ENCODE data around the gene INTS7. TPM values are rescaled to one million over a fixed set of nuclear protein-coding genes. Genes with fewer than 3 reads are reported as not detected.
A peak's percentile ranks its signal among the peaks of the same experiment; 100 is the strongest.
"Not testable (repeated sequence)": the region's sequence is repeated elsewhere in the genome, so short reads cannot be mapped to it uniquely, and the experiment has no call there.

The INTS7 gene
- total and polyA plus RNA-seq, 11 donors = 3.6 to 12.9 (median 9.1) TPM

GRCh38 chr1:211920141-211920572, 115.2 kb downstream of the INTS7 start:
- TF ChIP-seq POLR2A (IDR thresholded peaks at IDR 0.05) = no peak
- no peak for TF ChIP-seq CTCF (IDR thresholded peaks at IDR 0.05)
- 22 to 28% (median 24%) methylated on average over 5 of the region's 5 CpGs for WGBS, 4 donors
- Histone ChIP-seq H3K4me3 (no peak overlapping the region), H3K27ac (peak overlapping the region in 5 of 12 donors; percentile 5 to 50 (median 24)), H3K27me3 (no peaks in the 10 kb centered on the region), H3K9me3 (no peaks in the 10 kb centered on the region), H3K36me3 (no peaks in the 10 kb centered on the region), H3K4me1 (peaks cover 0 to 24% (median 5%) of the 10 kb centered on the region in 12 donors)
- DNase-seq (peak in 4 of 5 donors; percentile 25 to 59 (median 30)), ATAC-seq (peak; percentile 23 to 92 (median 80))
- intact Hi-C loops (cut with DNase I) = no loop called here

DNA sequence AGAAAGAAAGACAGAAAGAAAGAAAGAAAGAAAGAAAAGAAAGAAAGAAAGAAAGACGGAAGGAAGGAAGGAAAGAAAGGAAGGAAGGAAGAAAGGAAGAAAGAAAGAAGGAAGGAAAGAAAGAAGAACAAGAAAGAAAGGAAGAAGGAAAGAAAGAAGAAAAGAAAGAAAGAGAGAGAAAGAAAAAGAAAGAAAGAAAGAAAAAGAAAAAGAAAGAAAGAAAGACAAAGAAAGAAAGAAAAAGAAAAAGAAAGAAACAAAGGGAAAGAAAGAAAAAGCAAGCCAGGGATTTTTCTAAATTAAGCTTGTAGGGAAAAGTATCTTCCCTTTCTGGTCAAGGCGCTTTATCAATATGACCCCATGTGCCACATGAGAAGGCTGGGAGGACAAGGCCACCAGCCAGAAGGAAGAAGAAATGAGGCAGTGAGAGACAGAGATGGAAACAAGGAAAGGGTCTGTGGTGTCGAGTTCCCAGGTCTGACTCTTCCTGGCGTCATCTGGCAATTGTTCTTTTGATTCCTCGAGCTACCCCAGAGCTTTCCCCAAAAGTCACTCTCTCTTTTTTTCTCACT, 116.4 kb downstream of the INTS7 start:
- Histone ChIP-seq H3K4me1 (peaks cover 0 to 24% (median 5%) of the 10 kb centered on the region in 12 donors), H3K27ac (no peak overlapping the region), H3K4me3 (no peak overlapping the region), H3K36me3 (no peaks in the 10 kb centered on the region), H3K9me3 (no peaks in the 10 kb centered on the region), H3K27me3 (no peaks in the 10 kb centered on the region)
- no peak for TF ChIP-seq POLR2A (IDR thresholded peaks at IDR 0.05)
- no peak for TF ChIP-seq CTCF (IDR thresholded peaks at IDR 0.05)
- no peak for DNase-seq
- intact Hi-C loops (cut with DNase I) = loop anchor here in 1 of 10 donors (10.0 kb wide), 1 partner anchor 54 kb away; no protein-coding TSS in a partner anchor
- WGBS, 4 donors = 76 to 88% (median 83%) methylated on average over 5 of the region's 5 CpGs
- no peak for ATAC-seq

GRCh38 chr1:211916458-211916857, 118.9 kb downstream of the INTS7 start:
- WGBS, 4 donors = 83 to 92% (median 87%) methylated on average over 3 of the region's 3 CpGs

GRCh38 chr1:211915924-211916323, 119.4 kb downstream of the INTS7 start:
- Histone ChIP-seq H3K4me1 (peaks cover 0 to 27% (median 5%) of the 10 kb centered on the region in 12 donors), H3K9me3 (no peaks in the 10 kb centered on the region), H3K4me3 (no peak overlapping the region), H3K36me3 (no peaks in the 10 kb centered on the region), H3K27me3 (no peaks in the 10 kb centered on the region), H3K27ac (no peak overlapping the region)
- WGBS, 4 donors = 69 to 80% (median 72%) methylated on average over 2 of the region's 2 CpGs
- ATAC-seq (no peak), DNase-seq (no peak)
- intact Hi-C loops (cut with DNase I) = loop anchor here in 1 of 10 donors (10.0 kb wide), 1 partner anchor 51 kb away; no protein-coding TSS in a partner anchor
- TF ChIP-seq CTCF (IDR thresholded peaks at IDR 0.05) (no peak), POLR2A (IDR thresholded peaks at IDR 0.05) (no peak)

More at GRCh38 chr1:211916458-211916857, 118.9 kb downstream of the INTS7 start:
- not testable (repeated sequence) for H3K27ac ChIP-seq, H3K9me3 ChIP-seq, H3K4me3 ChIP-seq, H3K36me3 ChIP-seq, DNase-seq, ATAC-seq, H3K27me3 ChIP-seq
- H3K4me1 ChIP-seq = peaks cover 0 to 24% (median 5%) of the 10 kb centered on the region in 12 donors
- intact Hi-C loops (cut with DNase I) = loop anchor here in 1 of 10 donors (10.0 kb wide), 1 partner anchor 52 kb away; no protein-coding TSS in a partner anchor
